ENCODE results near the gene FAM193A.
"Not testable (repeated sequence)": the region's sequence is repeated elsewhere in the genome, so short reads cannot be mapped to it uniquely, and the experiment has no call there.

The FAM193A gene

DNA sequence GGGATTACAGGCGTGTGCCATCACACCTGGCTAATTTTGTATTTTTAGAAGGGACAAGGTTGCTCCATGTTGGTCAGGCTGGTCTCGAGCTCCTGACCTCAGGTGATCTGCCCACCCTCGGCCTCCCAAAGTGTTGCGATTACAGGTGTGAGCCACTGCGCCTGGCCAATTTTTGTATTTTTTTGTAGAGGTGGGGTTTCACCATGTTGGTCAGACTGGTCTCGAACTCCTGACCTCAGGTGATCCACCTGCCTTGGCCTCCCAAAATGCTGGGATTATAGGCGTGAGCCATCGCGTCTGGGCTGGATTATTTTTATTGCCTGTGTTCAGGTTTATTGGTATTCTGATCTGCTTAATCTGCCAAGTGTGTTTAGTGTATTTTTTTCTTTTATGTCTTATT, 82.3 kb downstream of the FAM193A start:
- not testable (repeated sequence) for DNase-seq

DNA sequence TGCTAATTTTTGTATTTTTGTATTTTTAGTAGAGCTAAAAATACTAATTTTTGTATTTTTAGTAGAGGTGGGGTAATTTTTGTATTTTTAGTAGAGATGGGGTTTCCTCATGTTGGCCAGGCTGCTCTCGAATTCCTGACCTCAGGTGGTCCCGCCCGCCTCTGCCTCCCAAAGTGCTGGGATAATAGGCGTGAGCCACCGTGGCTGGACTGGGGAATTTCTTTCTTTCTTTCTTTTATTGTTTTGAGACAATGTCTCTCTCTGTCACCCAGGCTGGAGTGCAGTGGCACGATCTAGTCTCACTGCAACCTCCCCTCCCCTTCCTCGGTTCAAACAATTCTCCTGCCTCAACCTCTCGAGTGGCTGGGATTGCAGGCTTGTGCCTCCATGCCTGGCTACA, 83.0 kb downstream of the FAM193A start:
- DNase-seq: no peak

DNA sequence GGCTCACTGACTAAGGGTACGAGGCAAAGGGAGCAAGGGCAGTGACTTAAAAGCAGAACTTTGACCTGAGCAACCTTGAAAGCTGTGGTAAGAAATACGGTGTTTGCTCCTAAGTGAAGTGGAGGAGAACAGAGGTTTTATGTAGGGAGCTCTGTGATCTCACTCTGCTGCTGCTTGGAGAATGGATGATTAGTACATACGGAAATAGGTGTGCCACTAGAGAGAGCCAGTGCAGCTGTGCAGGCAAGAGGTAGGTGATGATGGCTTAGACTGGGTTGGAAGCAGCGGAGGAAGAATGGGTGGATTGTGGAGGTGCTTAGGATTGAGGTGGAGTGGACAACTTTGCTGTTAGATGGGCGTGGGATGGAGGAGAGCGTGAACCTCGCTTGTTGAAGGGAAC, 85.0 kb downstream of the FAM193A start:
- no peak for DNase-seq

DNA sequence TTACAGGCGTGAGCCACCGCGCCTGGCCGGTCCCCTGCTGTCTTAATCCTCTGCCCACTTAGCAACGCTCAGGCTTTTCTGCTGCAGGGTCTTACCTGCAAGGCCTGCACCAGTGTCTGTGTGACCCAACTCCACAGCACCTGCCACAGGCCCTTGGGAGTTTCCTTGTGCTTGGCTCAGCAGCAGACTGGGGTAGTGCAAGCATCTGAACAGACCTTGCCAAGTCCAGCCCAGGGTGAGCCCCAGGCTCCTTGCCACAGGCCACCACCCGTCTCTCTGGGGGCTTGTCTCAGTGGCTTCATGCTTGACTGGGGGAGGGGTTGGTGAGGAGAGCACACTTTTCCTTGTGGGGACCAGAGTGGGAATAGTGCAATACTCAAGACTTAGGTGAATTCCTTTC, 87.0 kb downstream of the FAM193A start:
- DNase-seq: no peak

DNA sequence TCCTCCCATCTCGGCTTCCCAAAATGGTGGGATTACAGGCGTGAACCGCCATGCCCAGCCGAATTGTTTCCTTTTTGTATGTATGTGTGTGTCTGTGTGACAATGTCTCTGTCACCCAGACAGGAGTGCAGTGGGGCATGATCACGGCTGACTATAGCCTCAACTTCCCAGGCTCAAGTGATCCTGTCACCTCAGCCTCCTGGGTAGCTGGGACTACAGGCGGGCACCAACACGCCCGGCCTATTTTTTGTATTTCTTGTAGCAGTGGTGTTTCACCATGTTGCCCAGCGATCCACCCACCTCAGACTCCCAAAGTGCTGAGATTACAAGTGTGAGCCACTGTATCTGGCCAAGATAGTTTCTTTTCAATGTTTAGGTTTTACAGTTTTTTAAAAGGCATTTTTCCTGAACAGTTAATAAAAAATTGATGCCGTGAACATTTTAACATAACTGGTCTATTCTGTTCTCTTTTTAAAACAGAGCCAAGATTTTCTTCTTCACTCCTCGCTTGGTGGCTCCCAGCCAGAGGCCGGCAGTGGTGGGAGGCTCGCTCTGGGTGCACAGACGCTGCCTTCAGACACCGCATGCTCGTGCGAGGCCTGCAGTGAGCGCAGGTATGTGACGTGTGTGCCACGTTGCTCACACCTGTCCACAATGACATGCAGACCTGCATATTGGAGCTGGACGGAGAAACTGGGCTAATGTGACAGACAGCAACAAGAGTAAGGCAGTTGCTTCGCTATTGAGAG, 88.5 kb downstream of the FAM193A start:
- DNase-seq: no peak

DNA sequence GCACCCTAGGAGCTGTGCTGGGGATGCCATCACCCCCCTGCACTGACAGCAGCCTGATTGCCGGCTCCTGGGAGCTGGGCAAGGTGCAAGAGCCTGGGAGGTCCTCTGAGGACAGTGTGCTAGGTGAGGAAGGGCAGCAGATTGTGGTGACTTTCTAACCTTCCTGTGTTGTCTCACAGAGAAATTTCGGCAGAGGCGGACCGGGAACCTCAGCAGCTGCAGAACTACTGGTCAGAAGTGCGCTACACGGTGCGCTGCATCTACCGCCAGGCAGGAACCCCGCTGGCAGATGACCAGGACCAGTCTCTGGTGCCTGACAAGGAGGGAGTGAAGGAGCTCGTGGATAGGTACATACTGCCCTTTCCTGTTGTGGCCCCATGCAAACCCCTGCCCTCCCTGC, 89.8 kb downstream of the FAM193A start:
- no peak for DNase-seq

DNA sequence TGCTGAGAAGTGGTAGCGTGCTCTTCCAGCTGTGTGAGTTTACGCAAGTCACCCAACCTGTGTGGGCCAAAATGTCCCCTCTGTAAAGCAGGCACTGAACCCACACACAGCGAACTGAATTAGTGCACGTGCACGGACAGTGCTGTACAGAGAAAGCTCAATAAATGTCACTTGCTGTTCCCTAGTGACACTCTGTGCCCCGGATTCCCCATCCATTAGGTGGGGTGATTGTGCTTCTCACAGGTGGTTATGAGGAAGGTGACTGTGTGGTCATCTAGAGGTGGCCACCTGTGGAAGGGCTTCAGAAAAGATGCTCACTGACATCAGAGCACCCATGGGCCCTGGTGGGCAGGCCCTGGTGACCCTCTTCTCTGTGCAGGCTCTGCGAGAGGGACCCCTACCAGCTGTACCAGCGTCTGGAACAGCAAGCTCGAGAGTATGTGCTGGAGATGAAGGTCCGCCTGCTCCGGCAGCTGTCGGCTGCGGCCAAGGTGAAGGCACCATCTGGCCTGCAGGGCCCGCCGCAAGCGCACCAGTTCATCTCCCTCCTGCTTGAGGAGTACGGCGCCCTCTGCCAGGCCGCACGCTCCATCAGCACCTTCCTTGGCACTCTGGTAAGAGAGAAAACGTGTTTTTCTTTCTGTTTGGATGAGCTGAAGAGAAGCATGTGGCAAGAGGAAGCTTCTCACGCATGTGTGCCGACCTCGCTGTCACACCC, 94.3 kb downstream of the FAM193A start:
- DNase-seq: no peak

DNA sequence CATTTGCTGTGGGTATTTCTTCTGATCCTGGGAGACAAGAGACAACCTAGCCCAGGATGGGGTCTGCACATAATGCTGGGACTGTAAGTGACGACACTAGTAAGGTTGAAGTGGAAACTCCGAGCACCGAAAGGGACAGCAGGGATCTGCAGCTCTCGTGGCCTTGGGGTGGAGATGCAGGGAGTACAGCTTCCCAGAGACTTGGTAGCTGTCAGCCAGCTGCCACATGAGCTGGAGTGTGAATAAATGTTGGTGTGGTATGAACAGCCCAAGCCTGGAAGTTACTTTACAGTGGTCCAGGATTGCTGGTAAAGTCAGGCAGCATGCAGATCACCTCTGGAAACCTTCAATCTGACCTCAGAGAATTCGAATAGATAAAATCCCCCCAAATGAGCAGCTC, 97.6 kb downstream of the FAM193A start:
- DNase-seq: no peak

DNA sequence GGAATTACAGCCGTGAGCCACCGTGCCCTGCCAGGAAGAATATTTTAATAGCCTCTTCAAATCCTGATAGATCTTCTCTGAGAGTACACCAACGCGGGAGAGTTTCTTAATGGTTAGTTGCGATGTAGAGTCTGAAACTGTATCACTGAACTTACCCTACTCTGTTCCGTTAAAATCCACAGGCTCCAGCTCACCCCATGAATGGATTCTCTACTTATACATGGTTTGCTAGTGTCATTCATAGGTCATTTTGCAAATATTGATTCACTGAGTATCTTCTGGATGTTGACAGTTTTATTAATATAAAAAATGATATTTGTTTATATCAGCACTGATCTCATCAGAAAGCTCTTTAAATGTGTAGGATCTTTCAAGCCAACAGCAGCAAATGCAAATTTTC, 99.9 kb downstream of the FAM193A start:
- DNase-seq: no peak

DNA sequence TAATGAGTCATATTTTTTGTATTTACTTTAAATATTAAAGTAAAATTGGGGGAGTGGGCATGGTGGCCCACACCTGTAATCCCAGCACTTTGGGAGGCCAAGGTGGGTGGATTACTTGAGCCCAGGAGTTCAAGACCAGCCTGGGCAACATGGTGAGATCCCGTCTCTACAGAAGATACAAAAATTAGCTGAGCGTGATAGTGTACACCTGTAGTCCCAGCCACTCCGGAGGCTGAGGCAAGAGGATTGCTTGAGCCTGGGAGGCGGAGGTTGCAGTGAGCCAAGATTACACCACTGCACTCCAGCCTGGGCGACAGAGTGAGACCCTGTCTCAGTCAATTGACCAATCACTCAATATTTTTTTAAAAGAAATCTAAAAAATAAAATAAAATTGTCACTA, 100.5 kb downstream of the FAM193A start:
- DNase-seq: not testable (repeated sequence)

DNA sequence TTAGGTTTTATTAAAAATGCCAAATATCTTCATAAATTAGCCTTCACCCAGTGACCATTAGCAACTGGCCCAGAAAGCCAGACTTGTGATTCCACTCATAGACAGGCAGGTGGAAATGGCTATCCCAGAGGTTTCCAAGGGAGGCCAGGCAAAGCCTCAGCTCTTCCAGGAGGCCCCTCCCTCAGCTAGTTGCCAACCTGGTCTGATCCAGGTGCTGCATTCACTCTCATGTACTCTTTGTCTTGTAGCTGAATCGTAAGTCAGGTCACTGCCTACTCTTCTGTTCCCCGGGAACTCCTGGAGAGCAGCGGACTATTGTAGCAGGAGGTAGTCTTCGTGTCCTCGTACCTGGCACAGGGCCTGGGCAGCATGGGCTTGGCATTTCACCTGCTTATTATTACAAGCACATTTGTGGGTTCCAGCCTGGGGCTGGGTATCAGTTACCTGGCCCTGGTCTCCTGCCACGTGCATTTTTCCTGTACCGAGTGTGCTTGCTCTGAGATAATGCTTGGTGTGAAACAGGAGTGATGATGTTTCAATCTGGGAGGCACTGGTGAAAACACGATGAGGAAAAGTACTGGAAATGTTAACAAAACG, 101.6 kb downstream of the FAM193A start:
- DNase-seq: no peak

DNA sequence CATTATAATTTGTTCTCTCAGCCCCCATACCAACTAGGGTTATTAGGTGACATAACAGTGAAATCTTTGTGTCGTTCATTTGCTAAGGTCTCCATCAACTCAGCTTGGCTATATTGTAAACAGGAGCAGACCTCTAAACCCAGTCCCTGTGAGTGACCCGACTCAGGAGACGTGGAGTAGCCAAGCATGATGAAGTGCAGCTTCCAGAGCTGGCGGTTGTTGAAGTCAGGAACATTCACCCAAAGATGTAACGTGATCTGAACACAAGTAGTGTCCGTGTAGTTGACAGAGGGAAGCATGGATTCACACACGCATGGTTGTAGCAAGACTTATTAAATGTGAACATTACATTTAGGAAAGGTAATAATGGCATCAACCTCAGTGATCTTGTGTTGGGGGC, 102.3 kb downstream of the FAM193A start:
- DNase-seq: no peak

DNA sequence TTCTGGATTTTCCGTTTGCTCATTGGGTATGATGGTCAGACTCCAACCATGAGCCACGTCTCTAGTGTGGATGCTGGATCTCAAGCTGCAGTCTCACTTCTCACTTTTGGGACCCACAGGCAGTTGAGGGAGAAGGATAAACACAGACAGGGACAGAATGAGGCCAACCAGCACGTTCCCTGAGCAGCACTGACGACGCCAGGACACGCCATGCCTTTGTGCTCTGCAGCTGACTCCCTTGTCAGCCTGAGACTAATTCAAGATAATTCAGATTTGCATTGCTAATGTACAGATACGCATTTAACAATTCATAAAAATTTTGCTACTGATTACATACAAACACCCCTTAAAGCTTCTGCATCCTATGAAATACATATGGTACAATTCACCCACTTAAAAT, 106.5 kb downstream of the FAM193A start:
- DNase-seq: no peak

DNA sequence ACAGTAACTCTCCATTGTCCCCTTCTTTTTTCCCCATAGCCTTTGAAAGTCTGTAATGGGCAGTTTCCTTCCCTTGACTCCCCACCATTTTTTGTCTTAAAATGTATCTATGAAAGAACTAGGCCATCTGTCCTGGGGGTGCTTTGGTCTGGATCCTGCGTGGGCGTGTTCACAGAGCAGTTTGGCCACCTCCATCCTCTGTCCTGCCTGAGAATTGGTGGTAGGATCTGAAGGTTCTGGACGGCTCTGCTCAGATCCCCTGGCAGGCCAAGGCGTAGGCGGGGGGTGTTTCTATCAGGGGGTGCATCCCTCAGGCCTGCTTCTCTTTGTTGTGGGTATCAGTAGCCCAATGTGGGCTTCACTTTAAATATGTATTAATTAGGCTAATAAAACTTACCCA, 107.1 kb downstream of the FAM193A start:
- DNase-seq: no peak

DNA sequence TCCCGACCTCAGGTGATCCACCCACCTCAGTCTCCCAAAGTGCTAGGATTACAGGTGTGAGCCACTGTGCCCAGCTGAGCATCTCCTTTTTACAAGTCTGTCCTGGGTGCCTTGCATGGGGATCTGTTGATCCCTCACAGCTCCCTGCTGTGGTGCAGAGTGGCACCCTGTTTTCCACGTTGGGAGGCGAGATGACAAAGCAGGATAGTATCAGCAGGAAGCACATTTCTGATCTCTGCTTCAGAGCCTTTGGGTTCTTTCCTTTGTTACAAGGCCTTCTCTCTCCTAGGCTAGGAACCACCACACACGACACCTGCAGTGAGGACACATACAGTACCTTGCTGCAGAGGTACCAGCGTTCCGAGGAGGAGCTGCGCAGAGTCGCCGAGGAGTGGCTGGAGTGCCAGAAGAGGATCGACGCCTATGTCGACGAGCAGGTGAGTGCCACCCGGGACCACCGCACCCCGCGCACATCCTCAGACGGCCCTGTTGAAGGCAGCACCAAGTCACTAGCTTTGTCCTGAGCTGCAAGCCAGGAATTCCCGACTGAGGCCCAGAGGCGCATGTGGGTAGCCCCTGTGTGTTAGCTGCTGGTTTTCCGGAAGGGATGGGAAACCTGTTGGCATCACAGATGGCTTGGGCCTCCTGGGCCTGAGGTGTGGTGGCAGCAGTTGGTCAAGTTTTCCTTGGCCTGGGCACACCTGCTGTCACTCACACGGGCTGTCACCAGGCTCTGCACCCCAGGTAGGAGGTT, 110.1 kb downstream of the FAM193A start:
- no peak for DNase-seq

DNA sequence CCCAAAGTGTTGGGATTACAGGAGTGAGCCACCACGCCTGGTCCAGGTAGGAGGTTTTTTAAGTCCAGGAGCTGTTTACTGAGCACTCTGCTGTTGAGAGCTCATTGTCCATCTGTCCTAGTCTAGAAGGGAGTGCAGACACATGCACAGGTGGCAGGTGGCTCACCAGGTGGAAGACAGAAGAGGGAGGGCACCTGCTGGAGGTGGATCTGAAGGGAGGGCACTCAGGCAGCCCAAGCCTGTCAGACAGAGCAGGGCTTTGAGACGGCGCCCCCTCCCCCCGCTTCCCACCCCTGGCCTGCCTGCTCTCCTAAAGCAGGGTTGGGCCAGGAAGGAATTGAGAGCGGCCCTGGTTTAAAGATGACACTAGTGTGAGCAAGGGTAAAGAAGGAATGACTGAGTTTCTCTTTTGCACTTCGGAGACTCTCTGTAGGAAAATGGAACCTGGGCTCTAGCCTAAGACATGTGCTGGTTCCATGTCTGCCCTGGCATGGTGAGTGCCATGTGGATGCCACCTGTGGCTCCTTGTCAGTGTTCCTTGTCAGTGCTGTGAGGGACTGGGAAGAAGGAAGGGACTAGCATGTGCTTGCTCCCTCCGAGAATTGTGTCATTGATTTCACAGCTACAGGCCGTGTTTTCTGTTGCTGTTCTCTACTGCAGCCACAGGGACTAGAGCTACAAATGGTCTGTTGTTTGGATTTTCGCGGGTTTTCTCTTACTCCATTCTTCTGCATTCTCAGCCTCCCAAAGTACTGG, 111.1 kb downstream of the FAM193A start:
- DNase-seq: no peak

DNA sequence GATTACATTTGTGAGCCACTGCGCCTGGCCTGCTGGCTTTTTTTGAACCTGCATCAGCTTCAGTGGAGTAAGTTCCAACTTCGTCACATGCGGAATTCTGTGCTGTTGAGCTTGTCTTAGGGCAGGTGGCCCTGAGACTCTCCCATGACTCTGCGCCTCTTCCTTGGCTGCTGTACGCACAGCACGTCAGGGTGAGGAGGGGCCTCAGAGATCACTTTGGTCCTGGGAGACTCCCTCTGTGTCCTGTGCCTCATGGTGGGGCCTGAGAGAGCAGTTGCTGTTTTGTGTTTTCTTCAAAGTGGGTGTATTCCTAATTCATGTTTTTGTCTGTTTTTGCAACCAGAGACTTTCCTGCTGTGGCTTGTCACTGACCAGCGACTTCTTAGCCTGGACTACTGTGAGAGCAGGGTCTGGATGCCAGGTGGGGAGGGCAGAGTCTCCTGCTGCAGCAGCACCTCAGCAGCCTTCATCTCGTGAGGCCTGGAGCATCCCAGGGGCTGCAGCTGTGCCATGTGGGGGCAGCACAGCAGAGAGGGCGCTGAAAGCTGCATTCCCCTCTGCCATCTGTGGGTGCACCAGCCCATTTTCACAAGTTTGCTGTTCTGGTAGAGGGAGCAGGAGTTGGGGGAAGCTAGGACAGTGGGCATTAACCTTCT, 111.8 kb downstream of the FAM193A start:
- no peak for DNase-seq

DNA sequence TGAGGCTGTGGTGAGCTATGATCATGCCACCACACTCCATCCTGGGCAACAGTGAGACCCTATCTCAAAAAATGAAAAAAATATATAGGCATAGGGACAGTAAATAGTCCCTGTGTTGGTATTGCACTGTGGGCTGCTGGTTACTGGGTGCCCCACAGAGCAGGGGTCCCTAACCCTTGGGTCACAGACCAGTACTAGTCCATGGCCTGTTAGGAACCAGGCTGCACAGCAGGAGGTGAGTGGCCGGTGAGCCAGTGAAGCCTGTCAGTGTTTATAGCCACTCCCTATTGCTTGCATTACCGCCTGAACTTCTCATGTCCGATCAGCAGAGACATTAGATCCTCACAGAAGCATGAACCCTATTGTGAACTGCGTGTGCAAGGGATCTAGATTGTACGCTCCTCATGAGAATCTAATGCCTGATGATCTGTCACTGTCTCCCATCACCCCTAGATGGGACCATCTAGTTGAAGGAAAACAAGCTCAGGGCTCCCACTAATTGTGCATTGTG, 113.2 kb downstream of the FAM193A start:
- no peak for DNase-seq

DNA sequence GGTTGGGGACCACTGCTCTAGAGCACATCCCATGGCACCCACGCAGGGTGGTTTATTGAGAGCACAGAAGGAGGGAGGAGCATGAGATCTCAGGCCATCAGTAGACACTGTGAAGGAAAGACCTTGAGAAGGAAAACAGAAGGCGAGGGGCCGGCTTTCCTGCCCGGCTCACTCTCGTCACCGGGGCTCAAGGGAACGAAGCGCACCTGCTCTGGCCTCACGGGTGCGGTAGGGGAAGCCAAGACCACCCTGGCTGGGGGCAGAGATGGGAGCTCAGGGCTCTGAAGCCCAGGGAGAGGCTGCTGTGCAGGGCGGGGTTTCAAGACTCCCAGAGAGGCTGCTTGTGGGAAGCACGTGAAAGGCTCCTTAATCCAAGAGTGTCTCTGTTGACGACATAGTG, 113.8 kb downstream of the FAM193A start:
- no peak for DNase-seq

DNA sequence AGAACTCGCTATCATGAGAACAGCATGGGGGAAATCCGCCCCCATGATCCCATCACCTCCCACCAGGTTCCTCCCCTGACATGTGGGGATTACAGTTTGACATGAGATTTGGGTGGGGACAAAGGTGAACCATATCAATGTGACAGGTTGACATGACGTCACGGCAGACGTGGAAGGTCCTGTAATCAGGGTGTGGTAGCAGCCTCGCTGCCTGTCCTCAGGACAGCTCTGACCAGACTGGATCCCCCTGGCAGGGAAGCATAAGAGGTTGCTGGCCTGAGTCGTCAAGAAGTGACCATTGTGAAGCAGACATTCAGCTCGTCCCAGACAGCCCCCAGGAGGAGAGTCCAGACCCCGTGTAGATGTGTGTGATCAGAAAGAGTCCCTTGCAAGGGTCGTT, 115.1 kb downstream of the FAM193A start:
- DNase-seq: no peak

DNA sequence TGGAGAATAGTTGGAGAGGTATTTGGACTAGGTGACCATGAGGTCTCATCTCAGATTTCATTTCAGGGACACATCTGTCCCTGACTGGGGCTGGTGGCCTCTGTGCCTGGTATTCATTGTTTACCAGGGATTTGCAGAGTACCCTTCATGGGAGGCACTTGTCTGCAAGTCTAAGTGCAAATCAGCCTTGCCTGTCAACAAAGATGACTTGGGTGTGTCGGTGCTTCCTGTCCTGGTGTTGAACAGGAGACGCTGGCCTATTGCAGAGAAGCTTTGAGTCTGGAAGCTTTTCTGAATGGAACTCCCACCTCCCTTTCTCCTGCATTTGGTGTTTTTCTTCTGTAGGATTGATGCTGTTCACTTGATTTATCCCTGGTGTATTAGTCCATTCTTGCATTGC, 115.6 kb downstream of the FAM193A start:
- no peak for DNase-seq

Data from CD4-positive, alpha-beta T cell treated with Interleukin-10 for 1 hour (primary cell).